HG02642 (cell line): ENCODE measurements around the gene SPOP.
"Not testable (repeated sequence)": the region's sequence is repeated elsewhere in the genome, so short reads cannot be mapped to it uniquely, and the experiment has no call there.

Experiments
- ATAC-seq: cut with Tn5 transposase; IDR thresholded peaks from one replicate; pipeline ENCODE4 v1.9.1; 2021; ENCODE audit warnings: mild to moderate bottlenecking; ENCODE audit not compliant: unreplicated experiment, poor library complexity

Gene SPOP

GRCh38 chr17:49677933-49678847 lies at the start of gene SPOP:
TSS of gene SPOP (minus strand) at chr17:49678097. CDS start at chr17:49622810, 55,287 bp downstream.
- ATAC-seq: peak; percentile 86

- ATAC-seq: no peak
These were observed 49.5 kb upstream of the SPOP start for GRCh38 chr17:49727380-49727779.

DNA sequence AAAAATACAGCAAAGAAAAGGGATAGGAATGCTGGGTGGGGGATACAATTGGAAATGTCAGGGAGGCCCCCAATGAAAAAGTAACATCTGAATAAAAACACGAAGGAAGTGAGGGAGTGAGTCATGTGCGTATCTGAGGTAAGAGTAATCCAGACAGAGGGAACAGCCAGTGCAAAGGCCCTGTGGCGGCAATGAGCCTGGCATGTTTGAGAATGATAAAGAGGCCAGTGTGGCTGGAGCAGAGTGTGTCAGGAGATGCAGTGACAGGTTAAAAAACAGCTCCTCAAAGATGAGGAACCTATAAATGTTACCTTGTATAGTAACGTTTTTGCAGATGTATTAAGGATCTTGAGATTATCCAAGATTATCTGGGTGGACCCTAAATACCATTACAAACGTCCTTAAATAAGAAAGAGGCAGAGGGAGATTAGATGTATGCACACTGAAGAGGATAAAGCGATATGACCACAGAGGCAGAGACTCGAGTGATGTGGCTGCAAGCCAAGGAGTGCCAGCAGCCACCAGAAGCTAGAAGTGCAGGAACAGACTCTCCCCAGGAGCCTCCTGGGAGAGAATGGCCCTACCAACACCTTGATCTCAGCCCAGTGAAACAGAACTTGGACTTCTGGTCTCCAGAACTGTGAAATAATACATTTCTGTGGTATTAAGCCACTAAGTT lies 47.7 kb upstream of the SPOP start:
- ATAC-seq: no peak

DNA sequence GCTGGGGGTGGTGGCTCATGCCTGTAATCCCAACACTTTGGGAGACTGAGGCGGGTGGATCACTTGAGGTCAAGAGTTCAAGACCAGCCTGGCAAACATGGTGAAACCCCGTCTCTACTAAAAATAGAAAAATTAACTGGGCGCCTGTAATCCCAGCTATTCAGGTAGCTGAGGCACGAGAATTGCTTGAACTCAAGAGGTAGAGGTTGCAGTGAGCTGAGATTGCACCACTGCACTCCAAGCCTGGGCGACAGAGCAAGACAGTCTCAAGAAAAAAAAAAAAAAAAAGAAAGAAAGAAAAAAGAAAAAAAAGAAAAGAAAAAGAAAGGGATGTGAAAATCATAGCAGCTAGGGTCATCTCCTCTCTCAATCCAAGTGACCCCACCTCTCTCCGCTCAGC lies 46.7 kb upstream of the SPOP start:
- not testable (repeated sequence) for ATAC-seq

DNA sequence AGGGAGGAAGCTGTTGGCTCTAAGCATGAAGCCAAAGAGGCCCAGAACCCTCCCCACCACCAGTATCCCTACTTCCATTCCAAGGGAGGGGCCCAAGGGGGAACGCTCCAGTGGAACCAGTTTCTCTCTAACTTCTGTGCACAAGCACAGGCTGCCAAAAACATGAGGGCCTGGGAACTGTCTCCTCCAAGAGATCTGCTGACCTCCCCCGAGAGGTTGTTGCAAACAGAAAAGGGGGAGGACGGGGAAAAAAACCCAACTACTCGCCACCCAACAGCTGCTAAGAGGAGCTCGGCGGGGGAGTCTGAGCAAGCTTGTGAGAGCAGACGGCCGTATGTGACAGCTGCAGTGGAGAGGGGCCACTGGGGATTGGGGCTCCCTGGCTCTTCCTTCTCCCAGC lies 45.5 kb upstream of the SPOP start:
- no peak for ATAC-seq

DNA sequence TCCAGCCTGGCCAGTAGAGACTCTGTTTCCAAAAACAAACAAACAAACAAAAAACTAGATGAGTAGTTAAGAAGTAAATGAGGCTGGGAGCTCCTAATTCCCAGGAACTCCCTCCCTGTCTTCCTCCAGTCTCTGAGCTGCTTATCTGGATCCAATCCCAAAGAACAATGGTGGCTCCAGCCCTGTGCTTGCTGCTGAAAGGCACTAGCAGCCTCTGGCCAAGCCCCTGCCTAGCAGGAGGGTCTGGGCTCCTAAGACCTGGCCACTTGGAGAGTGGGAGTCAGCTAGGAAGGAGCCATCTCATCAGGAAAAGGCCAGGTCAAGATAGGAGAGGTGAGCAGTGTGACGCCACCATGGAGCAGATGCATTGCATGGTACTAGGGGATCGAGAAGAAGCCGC lies 44.2 kb upstream of the SPOP start:
- ATAC-seq: no peak

- ATAC-seq: no peak
These were observed 39.5 kb upstream of the SPOP start for GRCh38 chr17:49717371-49717861.

- no peak for ATAC-seq
These were observed 38.9 kb upstream of the SPOP start for GRCh38 chr17:49716668-49717364.

DNA sequence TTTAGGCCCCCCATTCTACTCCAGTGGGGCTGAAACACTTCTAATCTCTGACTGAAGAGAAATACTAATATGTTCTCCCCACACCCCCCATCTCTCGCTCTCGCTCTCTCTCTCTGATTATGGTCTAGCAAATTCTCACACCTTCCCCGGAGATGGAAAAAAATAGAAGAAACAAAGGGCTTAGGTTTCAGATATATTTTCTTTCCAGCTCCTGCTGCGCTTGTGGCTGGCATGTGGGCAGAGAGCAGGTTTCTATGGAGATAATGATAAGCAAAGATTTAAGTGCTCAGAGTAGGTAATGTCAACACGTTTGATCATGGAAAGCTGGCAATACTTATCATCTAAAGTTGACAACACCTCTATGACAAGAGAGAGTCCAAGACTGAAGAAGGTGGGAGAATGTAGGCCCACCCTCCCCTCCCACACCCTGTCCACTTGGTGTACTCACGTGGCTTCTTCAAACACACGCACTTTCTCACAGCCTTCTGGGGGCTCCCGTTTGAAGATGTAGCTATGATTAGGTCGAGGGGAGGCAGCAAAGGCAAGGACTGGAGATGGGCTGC lies 37.9 kb upstream of the SPOP start:
- no peak for ATAC-seq

- ATAC-seq: no peak
These were observed 37.3 kb upstream of the SPOP start for GRCh38 chr17:49715216-49715615.

DNA sequence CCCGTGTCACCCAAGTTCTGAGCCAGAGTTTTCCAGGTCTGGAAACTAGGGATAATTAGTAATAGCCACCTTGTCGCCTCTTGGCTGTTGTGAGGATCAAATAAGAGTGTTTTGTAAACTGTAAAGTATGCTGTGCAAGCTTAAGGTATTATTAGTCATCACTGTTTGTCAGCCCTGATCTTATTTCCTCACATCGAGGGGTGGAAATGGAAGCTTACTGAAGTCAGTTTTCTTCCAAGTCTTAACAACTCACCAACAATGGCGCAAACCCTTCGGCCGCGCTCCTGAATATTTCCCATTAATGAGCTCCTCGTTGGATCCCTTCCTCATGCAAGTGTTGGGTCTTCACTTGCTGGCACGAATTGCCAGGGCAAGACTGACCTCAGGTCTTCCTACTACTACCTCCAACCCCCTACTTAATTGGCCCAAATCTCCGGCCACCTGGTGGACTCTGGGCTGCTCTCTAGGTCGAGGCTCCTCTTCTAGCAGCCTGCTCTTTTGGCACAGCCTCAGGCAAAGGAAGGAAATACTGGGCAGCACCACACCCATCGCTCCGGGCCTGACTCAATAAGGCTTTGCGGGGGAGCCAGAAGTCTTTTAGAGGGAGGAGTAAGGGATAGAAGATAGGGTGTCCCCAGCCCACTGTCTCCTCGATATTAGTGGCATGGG lies 30.8 kb upstream of the SPOP start:
- ATAC-seq: peak; percentile 1

- peak; percentile 92 for ATAC-seq
These were observed 30.0 kb upstream of the SPOP start, which contains the start of gene SLC35B1 for GRCh38 chr17:49707608-49708514. TSS of gene SLC35B1 (minus strand) at chr17:49707964. CDS start at chr17:49707833, 131 bp downstream.

- ATAC-seq: no peak
These were observed 29.3 kb upstream of the SPOP start for GRCh38 chr17:49707246-49707607.

DNA sequence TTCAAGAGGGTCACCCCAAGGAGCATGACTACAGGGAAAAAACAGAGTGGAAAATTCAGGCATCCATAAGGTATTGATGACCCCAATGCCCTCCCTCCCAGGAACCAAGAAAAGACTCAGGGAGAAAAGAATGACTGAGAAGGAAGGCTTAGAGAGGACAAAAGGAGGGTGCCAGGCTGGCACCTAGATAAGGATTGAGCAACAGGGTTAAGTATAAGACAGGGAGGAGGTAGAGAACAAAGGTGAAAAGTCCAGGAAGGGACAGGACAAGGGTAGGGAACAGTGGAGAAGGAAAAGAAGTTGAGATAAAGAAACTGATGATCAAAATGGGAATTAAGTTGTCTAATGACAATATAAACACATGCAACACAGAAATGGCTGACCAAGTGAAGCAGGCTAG lies 27.4 kb upstream of the SPOP start:
- ATAC-seq: no peak

DNA sequence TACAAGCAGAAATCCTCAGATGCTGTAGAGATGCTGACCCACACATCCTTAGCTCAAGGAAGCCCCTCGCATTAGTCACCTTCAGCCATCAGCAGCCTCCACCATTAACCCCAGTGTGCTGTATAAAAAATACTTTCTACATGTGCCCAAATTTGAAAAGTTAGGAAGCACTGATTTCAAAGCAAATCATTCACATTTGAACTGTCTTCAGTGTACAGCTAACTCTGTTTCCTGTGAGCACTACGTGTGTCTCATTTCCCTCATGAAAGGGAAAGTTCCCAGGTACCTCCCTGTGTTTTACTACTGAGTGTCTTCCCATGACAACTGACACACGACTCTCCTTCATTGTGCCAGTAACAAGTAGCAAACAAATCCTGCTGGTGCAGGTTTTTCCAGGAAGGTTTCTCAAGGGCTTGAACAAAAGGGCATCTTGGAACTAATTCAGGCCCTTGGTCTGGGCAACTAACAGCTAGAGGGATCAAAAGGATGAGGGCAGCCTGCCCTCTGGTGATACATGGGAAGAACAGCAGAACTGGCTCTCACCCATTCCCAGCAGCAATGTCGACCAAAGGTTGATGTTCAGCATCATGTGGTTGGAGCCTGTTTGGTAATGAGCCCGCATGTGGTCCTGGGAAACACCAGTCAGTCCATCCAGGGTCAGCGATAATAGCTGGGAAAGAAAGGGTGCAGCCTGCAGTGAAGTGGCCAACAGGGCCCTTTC lies 25.8 kb upstream of the SPOP start:
- no peak for ATAC-seq

- ATAC-seq: no peak
These were observed 23.1 kb upstream of the SPOP start for GRCh38 chr17:49700960-49701359.

DNA sequence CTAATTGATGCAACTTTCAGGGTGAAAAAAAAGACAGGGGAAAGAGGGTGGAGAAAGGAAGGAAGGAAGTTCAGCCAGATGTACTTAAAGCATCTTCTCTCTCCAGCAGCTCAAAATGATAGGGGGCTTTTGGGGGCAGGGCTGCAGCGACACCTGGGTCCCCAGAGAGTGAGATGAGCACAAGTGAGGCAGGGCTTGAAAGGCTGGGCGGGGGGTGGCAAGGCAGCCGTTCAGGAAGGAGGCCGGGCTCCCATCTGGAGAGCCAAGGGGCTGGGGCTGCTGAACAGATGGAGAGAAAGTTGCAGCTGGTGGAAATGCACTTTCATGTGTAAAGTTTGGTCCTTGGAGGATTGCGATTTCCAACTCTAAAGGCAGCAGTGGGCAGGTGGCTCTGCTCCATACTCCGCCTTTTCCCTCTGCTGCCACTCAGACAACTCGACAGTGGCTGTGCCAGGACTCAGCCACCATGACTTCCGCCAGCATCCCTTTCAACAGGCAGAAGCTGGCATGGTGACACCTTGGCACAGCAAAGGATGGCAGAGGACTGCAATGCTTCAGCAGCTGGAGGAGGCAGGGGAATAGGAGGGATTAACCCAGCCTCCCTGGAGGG lies 22.2 kb upstream of the SPOP start:
- no peak for ATAC-seq

- ATAC-seq: no peak
These were observed 20.1 kb upstream of the SPOP start for GRCh38 chr17:49698005-49698404.
